Colon (tissue), 2 donors: ENCODE results near the gene SMAD4.
"Not testable (repeated sequence)": the region's sequence is repeated elsewhere in the genome, so short reads cannot be mapped to it uniquely, and the experiment has no call there.

Experiments used
- FAIRE-seq: peaks from 2 replicates; lab custom pipeline; 2012; peaks lifted over from hg19 to GRCh38; lab: Jason Lieb, UNC
- donor health status: control.
- donor health status: control.

SMAD4 gene

GRCh38 chr18:51029694-51030536 is at the start of gene SMAD4:
Gene SMAD4, plus strand, starts transcription at chr18:51030213. Its CDS starts 16,834 bp downstream, at chr18:51047047.
- FAIRE-seq: no peak

- FAIRE-seq: no peak
Measured at GRCh38 chr18:50981381-50981780, 48.6 kb upstream of the SMAD4 start.

GRCh38 chr18:50982086-50982801 is 47.8 kb upstream of the SMAD4 start:
- no peak for FAIRE-seq

- no peak for FAIRE-seq
Measured at GRCh38 chr18:50982802-50983179, 47.2 kb upstream of the SMAD4 start.

GRCh38 chr18:50986360-50987087 is 43.5 kb upstream of the SMAD4 start:
- FAIRE-seq: no peak

- no peak for FAIRE-seq
Measured at GRCh38 chr18:50987261-50987660, 42.8 kb upstream of the SMAD4 start.

GRCh38 chr18:50989711-50990110 is 40.3 kb upstream of the SMAD4 start:
- no peak for FAIRE-seq

GRCh38 chr18:50992351-50992762 is 37.7 kb upstream of the SMAD4 start:
- FAIRE-seq: no peak

GRCh38 chr18:50994031-50994430 is 36.0 kb upstream of the SMAD4 start:
- no peak for FAIRE-seq

- FAIRE-seq: not testable (repeated sequence)
Measured at GRCh38 chr18:51003174-51003573, 26.8 kb upstream of the SMAD4 start.

- FAIRE-seq: no peak
Measured at GRCh38 chr18:51006061-51006818, 23.8 kb upstream of the SMAD4 start.

GRCh38 chr18:51006948-51007789 is 22.8 kb upstream of the SMAD4 start:
- no peak for FAIRE-seq

- no peak for FAIRE-seq
Measured at GRCh38 chr18:51007790-51008139, 22.2 kb upstream of the SMAD4 start.

GRCh38 chr18:51009072-51009471 is 20.9 kb upstream of the SMAD4 start:
- no peak for FAIRE-seq

- no peak for FAIRE-seq
Measured at GRCh38 chr18:51010218-51010617, 19.8 kb upstream of the SMAD4 start.

GRCh38 chr18:51011709-51012108 is 18.3 kb upstream of the SMAD4 start:
- FAIRE-seq: no peak

- no peak for FAIRE-seq
Measured at GRCh38 chr18:51012441-51012840, 17.6 kb upstream of the SMAD4 start.

GRCh38 chr18:51013259-51013658 is 16.8 kb upstream of the SMAD4 start:
- no peak for FAIRE-seq

- FAIRE-seq: no peak
Measured at GRCh38 chr18:51017140-51017879, 12.7 kb upstream of the SMAD4 start.

GRCh38 chr18:51020536-51020935 is 9.5 kb upstream of the SMAD4 start:
- FAIRE-seq: no peak
